HG02642 (cell line): Measurements from ENCODE around the gene CNGA2.
"Not testable (repeated sequence)": the region's sequence is repeated elsewhere in the genome, so short reads cannot be mapped to it uniquely, and the experiment has no call there.

Experiments used
- ATAC-seq: cut with Tn5 transposase; IDR thresholded peaks from one replicate; pipeline ENCODE4 v1.9.1; 2021; ENCODE audit warnings: mild to moderate bottlenecking; ENCODE audit not compliant: unreplicated experiment, poor library complexity

Gene CNGA2

GRCh38 chrX:151734446-151734845 lies at the start of gene CNGA2:
Gene CNGA2, plus strand, starts transcription at chrX:151734746. Its CDS starts 3,738 bp downstream, at chrX:151738484.
- no peak for ATAC-seq

GRCh38 chrX:151687635-151688034 lies 46.9 kb upstream of the CNGA2 start:
- ATAC-seq = no peak

GRCh38 chrX:151688695-151689094 lies 45.9 kb upstream of the CNGA2 start:
- no peak for ATAC-seq

- ATAC-seq = no peak
Measured at GRCh38 chrX:151692825-151693224, 41.7 kb upstream of the CNGA2 start.

GRCh38 chrX:151694121-151694520 lies 40.4 kb upstream of the CNGA2 start:
- ATAC-seq = no peak

GRCh38 chrX:151694661-151695582 lies 39.6 kb upstream of the CNGA2 start, which contains the start of gene PRRG3:
Gene PRRG3, plus strand, starts transcription at chrX:151695458. Its CDS starts 3,357 bp downstream, at chrX:151698815.
- ATAC-seq = no peak

GRCh38 chrX:151695583-151696340 lies 38.8 kb upstream of the CNGA2 start:
- no peak for ATAC-seq

- not testable (repeated sequence) for ATAC-seq
Measured at GRCh38 chrX:151697082-151697481, 37.5 kb upstream of the CNGA2 start.

- no peak for ATAC-seq
Measured at GRCh38 chrX:151697522-151697921, 37.0 kb upstream of the CNGA2 start.

- no peak for ATAC-seq
Measured at GRCh38 chrX:151698485-151698884, 36.1 kb upstream of the CNGA2 start.

- ATAC-seq = no peak
Measured at GRCh38 chrX:151699746-151700145, 34.8 kb upstream of the CNGA2 start.

GRCh38 chrX:151700581-151700980 lies 34.0 kb upstream of the CNGA2 start:
- no peak for ATAC-seq

- no peak for ATAC-seq
Measured at GRCh38 chrX:151701071-151701470, 33.5 kb upstream of the CNGA2 start.

GRCh38 chrX:151701531-151701930 lies 33.0 kb upstream of the CNGA2 start:
- ATAC-seq = no peak

- ATAC-seq = no peak
Measured at GRCh38 chrX:151702026-151702714, 32.4 kb upstream of the CNGA2 start.

GRCh38 chrX:151702741-151703340 lies 31.7 kb upstream of the CNGA2 start:
- no peak for ATAC-seq

GRCh38 chrX:151703487-151703886 lies 31.1 kb upstream of the CNGA2 start:
- no peak for ATAC-seq

- ATAC-seq = no peak
Measured at GRCh38 chrX:151704041-151704663, 30.4 kb upstream of the CNGA2 start.

GRCh38 chrX:151708821-151709220 lies 25.7 kb upstream of the CNGA2 start:
- ATAC-seq = no peak

- ATAC-seq = no peak
Measured at GRCh38 chrX:151710457-151710856, 24.1 kb upstream of the CNGA2 start.
